ENCODE measurements around the gene FOXA3. TPM values are rescaled to one million over a fixed set of nuclear protein-coding genes. Genes with fewer than 3 reads are reported as not detected.
"Not testable (repeated sequence)": the region's sequence is repeated elsewhere in the genome, so short reads cannot be mapped to it uniquely, and the experiment has no call there.

The FOXA3 gene
- total RNA-seq, 1 experiment from 2014 or later = 2.6 TPM

DNA sequence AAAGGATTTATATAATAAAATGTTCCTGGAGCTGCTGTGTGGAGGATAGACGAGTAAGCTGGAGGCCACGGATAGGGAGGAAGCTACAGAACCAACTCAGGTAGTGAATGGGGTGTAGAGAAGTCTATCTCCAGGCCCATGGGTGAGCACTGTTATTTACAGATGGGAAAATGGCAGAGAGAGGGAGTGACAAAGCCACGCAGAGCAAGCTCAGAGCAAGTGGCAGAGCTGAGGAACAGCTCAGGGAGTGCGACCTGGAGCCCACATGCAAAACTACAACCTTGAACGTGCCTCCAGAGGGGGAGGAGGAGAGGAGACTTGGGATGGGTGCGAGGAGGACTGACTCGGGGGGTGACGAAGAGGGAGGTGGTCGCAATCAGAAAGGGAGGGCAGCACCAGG, 35.6 kb upstream of the FOXA3 start:
- DNase-seq (ENCODE audit: low read depth) = no peak

- no peak for DNase-seq (ENCODE audit: low read depth)
Measured at GRCh38 chr19:45828945-45829344, 35.2 kb upstream of the FOXA3 start.

- no peak for DNase-seq (ENCODE audit: low read depth)
Measured at GRCh38 chr19:45834970-45835369, 29.2 kb upstream of the FOXA3 start.

DNA sequence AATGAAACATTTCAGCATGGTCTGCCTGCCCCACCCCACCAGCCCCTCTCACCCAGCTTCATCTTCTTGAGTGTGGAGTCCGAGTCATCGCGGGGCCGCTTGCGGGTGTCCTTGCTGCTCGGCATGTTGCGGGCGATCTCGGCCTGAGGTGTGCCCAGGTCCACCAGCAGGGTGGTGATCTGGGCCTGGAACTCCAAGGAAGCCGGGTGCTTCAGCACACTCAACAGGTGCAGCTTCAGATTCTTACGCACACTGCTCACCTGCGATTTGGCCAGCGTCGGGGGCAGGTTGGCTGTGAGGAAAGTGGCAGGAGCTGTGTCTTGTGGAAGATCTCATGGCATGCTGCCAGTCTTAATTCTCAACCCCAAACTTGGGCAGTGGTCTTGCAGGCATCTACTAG, 21.9 kb upstream of the FOXA3 start:
- no peak for DNase-seq (ENCODE audit: low read depth)

DNA sequence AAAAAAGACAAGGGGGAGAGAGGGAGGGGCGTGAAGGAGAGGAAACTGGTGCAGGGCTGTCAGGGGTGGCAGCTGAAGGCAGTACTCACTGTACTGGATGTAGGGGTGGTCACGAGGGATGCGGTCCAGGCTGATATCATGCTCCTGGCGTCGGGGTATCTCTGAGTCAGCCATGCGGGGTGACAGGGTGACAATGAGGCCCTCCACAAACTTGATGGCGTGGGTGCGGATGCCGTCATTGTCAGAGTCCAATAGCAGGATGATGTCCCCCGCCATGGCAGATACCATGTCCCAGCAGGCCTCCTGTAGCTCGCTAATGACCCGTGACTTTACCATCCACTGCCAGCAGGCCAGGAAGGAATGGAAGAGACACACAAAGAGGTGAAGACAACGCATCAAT, 16.5 kb upstream of the FOXA3 start:
- DNase-seq (ENCODE audit: low read depth) = no peak

- no peak for DNase-seq (ENCODE audit: low read depth)
Measured at GRCh38 chr19:45848922-45849321, 15.2 kb upstream of the FOXA3 start.

DNA sequence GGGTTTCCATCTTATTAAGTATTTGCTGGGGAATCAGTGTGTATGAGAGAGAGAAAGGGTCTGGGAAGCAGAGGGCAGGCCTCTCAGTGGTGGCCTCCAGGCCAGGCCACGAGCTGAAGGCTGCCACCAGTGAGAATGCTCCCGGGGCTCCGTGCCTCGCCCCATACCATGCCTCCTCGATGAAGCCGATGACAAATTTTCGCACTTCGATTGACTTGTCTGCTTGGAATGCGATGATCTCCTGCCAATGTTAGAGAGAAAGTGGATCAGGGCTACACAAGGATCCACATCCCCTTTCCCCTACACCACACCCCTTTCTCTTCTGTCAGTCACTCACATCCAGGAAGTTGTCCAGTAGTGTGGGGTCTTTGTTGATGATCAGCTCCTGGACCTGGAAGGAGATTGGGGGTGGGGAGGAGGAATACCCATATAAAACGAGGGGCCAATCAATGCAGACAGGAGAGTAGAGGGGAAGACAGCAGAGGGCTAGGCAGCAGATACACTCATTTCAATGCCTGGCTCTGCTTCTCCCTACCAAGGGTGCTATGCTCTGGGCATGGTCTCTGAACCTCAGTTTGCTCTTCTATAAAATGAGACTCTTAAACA, 11.9 kb upstream of the FOXA3 start:
- DNase-seq (ENCODE audit: low read depth) = no peak

DNA sequence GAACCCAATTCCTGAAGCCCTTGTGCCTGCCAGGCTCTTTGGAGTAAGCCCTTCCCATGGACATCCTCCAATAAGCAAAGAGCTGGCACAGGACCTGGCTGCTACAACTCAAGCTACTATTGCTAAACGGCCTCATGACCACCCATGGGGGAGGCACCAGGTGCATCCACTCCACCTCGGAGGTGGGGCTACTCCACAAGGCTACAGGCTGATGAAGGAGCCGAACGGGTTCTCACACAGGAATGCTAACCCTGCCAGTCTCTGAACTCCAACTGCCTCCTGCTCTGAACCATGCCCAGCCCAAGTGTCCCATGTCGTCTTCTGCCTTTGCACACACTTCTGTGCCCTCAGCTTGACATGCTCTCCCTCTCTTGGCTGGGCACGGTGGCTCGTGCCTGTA, 11.1 kb upstream of the FOXA3 start:
- DNase-seq (ENCODE audit: low read depth) = no peak

DNA sequence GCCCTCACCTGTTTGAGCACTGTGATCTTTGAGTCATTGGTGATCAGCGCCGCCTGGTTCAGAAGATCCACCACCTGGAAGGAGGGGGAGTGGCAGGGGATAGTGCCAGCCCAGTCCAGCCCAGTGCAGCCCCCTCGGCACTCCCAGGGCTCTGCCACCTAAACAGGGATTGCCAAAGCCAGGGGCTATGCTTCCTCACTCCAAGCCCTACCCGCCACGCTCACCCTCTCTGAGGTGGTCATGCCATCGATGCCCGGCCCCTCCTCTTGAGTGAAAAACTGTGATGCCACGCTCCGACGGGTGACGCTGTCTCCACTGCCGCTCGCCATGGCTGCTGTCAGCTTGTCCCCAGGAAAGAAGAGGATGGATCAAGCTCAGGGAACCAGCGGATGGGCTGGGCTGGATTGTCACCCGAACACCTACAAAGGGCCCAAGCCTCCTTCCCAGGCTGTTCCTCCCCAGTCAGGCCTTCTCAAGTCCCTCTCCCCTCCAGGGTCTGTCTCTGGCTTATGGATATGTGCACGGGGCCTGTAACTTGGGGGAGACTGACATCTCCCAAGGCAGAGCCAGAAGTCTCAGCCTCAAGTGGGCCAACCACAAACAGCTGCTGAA, 9.9 kb upstream of the FOXA3 start:
- no peak for DNase-seq (ENCODE audit: low read depth)

- no peak for DNase-seq (ENCODE audit: low read depth)
Measured at GRCh38 chr19:45860359-45861259, 3.5 kb upstream of the FOXA3 start.

DNA sequence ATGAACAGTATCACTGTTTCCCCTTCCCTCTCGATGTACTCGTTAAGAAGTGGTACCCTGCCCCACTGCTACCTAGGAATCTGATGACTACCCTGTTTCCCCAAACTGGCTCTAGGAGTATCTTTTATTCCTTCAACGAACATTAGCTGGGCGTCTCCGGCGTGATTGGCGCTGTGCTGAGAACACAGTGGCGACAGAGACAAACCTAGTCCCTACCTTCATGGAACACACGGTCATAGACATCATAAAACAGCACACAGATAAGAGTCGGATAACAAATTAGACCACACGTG, 1.9 kb upstream of the FOXA3 start:
- no peak for DNase-seq (ENCODE audit: low read depth)

- peak; percentile 100 for DNase-seq (ENCODE audit: low read depth)
Measured at GRCh38 chr19:45862564-45863334, 1.4 kb upstream of the FOXA3 start, which contains the start of gene SYMPK. Gene SYMPK, minus strand, starts transcription at chr19:45863147. Its CDS starts 8,652 bp downstream, at chr19:45854495.

DNA sequence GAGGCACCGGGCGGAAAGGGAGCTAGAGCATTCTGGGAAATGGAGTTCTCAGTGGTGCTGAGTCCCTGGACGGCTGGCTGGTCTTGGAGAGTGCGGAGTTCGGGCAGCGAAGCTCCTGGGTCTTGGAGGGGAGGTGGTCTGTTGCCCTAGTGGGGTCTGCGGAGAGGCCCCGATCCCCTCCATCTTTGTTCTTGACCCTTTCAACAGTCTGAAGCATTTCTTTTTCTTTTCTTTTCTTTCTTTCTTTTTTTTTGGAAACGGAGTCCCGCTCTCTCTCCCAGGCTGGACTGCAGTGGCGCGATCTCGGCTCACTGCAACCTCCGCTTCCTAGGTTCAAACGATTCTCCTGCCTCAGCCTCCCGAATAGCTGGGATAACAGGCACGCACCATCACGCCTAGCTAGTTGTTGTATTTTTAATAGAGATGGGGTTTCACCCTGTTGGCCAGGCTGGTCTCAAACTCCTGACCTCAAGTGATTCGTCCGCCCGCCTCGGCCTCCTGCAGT, 739 bp upstream of the FOXA3 start:
- no peak for DNase-seq (ENCODE audit: low read depth)

- DNase-seq (ENCODE audit: low read depth) = no peak
Measured at GRCh38 chr19:45864629-45865082, 530 bp downstream of the FOXA3 start.

DNA sequence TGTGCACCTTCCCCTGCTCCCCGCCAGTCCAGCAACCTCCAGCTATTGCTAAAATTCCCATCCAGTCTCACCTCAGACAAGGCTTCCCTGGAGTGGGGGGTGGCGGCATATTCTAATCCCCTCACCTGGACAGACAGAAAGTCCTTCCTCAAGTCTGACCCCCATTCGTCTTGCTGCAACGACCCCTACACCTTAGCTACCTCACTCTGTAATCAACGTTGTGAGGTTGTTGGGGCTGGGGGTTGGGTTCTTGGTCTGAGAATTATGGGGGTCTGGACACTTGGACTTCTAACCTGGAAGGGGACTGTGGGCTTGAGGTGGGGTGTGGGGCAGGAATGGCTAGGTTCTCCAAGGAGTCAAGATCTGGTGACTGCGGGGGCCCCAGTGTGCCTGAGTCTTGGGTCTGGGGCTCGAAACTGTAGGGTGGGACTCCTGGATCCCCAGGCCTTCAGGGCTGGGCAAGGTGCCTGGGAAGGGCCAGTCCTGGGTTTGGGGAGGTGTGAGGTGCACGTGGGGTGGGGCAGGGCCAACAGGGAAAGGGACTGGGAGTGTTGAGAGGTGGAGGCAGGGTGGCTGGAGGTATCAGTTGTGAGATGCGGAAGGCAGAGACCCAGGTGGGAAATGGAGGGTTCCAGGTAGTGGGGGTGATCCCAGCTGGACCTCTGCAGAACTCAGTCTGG, 1.3 kb downstream of the FOXA3 start:
- no peak for DNase-seq (ENCODE audit: low read depth)

GRCh38 chr19:45866400-45867176, 2.5 kb downstream of the FOXA3 start:
- no peak for DNase-seq (ENCODE audit: low read depth)

GRCh38 chr19:45867241-45867640, 3.1 kb downstream of the FOXA3 start:
- DNase-seq (ENCODE audit: low read depth) = not testable (repeated sequence)

DNA sequence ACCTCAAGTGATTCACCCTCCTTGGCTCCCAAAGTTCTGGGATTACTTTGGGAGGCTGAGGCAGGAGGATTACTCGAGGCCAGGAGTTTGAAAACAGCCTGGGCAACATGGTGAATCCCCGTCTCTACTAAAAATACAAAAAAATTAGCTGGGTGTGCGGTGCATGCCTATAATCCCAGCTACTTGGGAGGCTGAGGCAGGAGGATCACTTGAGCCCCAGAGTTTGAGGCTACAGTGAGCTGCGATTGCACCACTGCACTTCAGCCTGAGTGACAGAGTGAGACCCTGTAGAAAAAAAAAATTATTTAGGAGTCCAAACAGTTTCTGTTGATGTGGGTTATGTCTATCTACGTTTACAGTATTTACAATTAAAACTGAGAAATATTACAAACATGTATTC, 6.7 kb downstream of the FOXA3 start:
- no peak for DNase-seq (ENCODE audit: low read depth)

DNA sequence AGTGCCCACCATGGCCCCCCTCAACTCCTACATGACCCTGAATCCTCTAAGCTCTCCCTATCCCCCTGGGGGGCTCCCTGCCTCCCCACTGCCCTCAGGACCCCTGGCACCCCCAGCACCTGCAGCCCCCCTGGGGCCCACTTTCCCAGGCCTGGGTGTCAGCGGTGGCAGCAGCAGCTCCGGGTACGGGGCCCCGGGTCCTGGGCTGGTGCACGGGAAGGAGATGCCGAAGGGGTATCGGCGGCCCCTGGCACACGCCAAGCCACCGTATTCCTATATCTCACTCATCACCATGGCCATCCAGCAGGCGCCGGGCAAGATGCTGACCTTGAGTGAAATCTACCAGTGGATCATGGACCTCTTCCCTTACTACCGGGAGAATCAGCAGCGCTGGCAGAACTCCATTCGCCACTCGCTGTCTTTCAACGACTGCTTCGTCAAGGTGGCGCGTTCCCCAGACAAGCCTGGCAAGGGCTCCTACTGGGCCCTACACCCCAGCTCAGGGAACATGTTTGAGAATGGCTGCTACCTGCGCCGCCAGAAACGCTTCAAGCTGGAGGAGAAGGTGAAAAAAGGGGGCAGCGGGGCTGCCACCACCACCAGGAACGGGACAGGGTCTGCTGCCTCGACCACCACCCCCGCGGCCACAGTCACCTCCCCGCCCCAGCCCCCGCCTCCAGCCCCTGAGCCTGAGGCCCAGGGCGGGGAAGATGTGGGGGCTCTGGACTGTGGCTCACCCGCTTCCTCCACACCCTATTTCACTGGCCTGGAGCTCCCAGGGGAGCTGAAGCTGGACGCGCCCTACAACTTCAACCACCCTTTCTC, 8.2 kb downstream of the FOXA3 start:
- DNase-seq (ENCODE audit: low read depth) = no peak
